ENCODE measurements around the gene UBAC1.

Gene UBAC1

GRCh38 chr9:135887021-135887507 is 74.1 kb downstream of the UBAC1 start:
- Histone ChIP-seq H3K9ac (ENCODE audit: low read depth, low read length) (peak overlapping the region; percentile 13), H3K36me3 (ENCODE audit: insufficient read depth, low read length) (no peaks in the 10 kb centered on the region), H3K4me1 (ENCODE audit: control insufficient read depth, insufficient read depth, low read length) (peaks cover 53% of the 10 kb centered on the region), H3K4me2 (ENCODE audit: low read length) (peak overlapping the region; percentile 74), H3K4me3 (ENCODE audit: low read length) (peak overlapping the region; percentile 45), H3K27me3 (ENCODE audit: control insufficient read depth, insufficient read depth, low read length) (no peaks in the 10 kb centered on the region), H3K9me3 (replicated peaks; ENCODE audit: low read length) (no peaks in the 10 kb centered on the region)

- peak overlapping the region; percentile 45 for H3K4me3 ChIP-seq (ENCODE audit: low read length)
- H3K27me3 ChIP-seq (ENCODE audit: control insufficient read depth, insufficient read depth, low read length), result no peaks in the 10 kb centered on the region
- H3K4me1 ChIP-seq (ENCODE audit: control insufficient read depth, insufficient read depth, low read length), result peaks cover 53% of the 10 kb centered on the region
- H3K9me3 ChIP-seq (replicated peaks; ENCODE audit: low read length), result no peaks in the 10 kb centered on the region
- no peaks in the 10 kb centered on the region for H3K36me3 ChIP-seq (ENCODE audit: insufficient read depth, low read length)
- H3K9ac ChIP-seq (ENCODE audit: low read depth, low read length), result peak overlapping the region; percentile 13
- H3K4me2 ChIP-seq (ENCODE audit: low read length), result peak overlapping the region; percentile 74
These were observed 74.8 kb downstream of the UBAC1 start for GRCh38 chr9:135886147-135886981.

GRCh38 chr9:135885100-135885853 is 75.9 kb downstream of the UBAC1 start:
- peak overlapping the region; percentile 9 for H3K9ac ChIP-seq (ENCODE audit: low read depth, low read length)
- H3K4me1 ChIP-seq (ENCODE audit: control insufficient read depth, insufficient read depth, low read length), result peaks cover 53% of the 10 kb centered on the region

GRCh38 chr9:135884328-135885035 is 76.7 kb downstream of the UBAC1 start:
- Histone ChIP-seq H3K4me1 (ENCODE audit: control insufficient read depth, insufficient read depth, low read length) (peaks cover 60% of the 10 kb centered on the region), H3K27me3 (ENCODE audit: control insufficient read depth, insufficient read depth, low read length) (no peaks in the 10 kb centered on the region), H3K36me3 (ENCODE audit: insufficient read depth, low read length) (no peaks in the 10 kb centered on the region), H3K9ac (ENCODE audit: low read depth, low read length) (peak overlapping the region; percentile 2), H3K4me2 (ENCODE audit: low read length) (peak overlapping the region; percentile 72), H3K9me3 (replicated peaks; ENCODE audit: low read length) (no peaks in the 10 kb centered on the region), H3K4me3 (ENCODE audit: low read length) (peak overlapping the region; percentile 8)

More at GRCh38 chr9:135885100-135885853, 75.9 kb downstream of the UBAC1 start:
- Histone ChIP-seq H3K36me3 (ENCODE audit: insufficient read depth, low read length) (no peaks in the 10 kb centered on the region), H3K4me2 (ENCODE audit: low read length) (peak overlapping the region; percentile 72), H3K27me3 (ENCODE audit: control insufficient read depth, insufficient read depth, low read length) (no peaks in the 10 kb centered on the region), H3K4me3 (ENCODE audit: low read length) (peak overlapping the region; percentile 8), H3K9me3 (replicated peaks; ENCODE audit: low read length) (no peaks in the 10 kb centered on the region)

- Histone ChIP-seq H3K4me1 (ENCODE audit: control insufficient read depth, insufficient read depth, low read length) (peaks cover 69% of the 10 kb centered on the region), H3K4me3 (ENCODE audit: low read length) (no peak overlapping the region), H3K9ac (ENCODE audit: low read depth, low read length) (no peak overlapping the region), H3K9me3 (replicated peaks; ENCODE audit: low read length) (no peaks in the 10 kb centered on the region), H3K36me3 (ENCODE audit: insufficient read depth, low read length) (no peaks in the 10 kb centered on the region), H3K27me3 (ENCODE audit: control insufficient read depth, insufficient read depth, low read length) (no peaks in the 10 kb centered on the region), H3K4me2 (ENCODE audit: low read length) (peak overlapping the region; percentile 72)
These were observed 77.6 kb downstream of the UBAC1 start for GRCh38 chr9:135883410-135884089.
